GM21737 (cell line): Measurements from ENCODE around the gene SLC4A2.
"Not testable (repeated sequence)": the region's sequence is repeated elsewhere in the genome, so short reads cannot be mapped to it uniquely, and the experiment has no call there.

ENCODE experiments used
- ATAC-seq: cut with Tn5 transposase; IDR thresholded peaks from one replicate; pipeline ENCODE4 v1.9.1; 2021; ENCODE audit warnings: mild to moderate bottlenecking, moderate library complexity; ENCODE audit not compliant: unreplicated experiment

Gene SLC4A2

GRCh38 chr7:151040616-151041375, 18.6 kb upstream of the SLC4A2 start:
- no peak for ATAC-seq

GRCh38 chr7:151043449-151043848, 15.9 kb upstream of the SLC4A2 start:
- ATAC-seq = not testable (repeated sequence)

- ATAC-seq = no peak
These were observed 15.4 kb upstream of the SLC4A2 start for GRCh38 chr7:151043959-151044358.

- no peak for ATAC-seq
These were observed 14.1 kb upstream of the SLC4A2 start for GRCh38 chr7:151045262-151045661.

GRCh38 chr7:151045967-151046366, 13.4 kb upstream of the SLC4A2 start:
- no peak for ATAC-seq

- no peak for ATAC-seq
These were observed 12.5 kb upstream of the SLC4A2 start for GRCh38 chr7:151046603-151047573.

GRCh38 chr7:151047976-151048815, 11.2 kb upstream of the SLC4A2 start, which contains the start of gene ASIC3:
Gene ASIC3, plus strand, starts transcription at chr7:151048531. Its CDS starts 355 bp downstream, at chr7:151048886.
- no peak for ATAC-seq

GRCh38 chr7:151048911-151049463, 10.4 kb upstream of the SLC4A2 start:
- no peak for ATAC-seq

- ATAC-seq = no peak
These were observed 8.3 kb upstream of the SLC4A2 start for GRCh38 chr7:151051108-151051507.

GRCh38 chr7:151053096-151053495, 6.3 kb upstream of the SLC4A2 start:
- no peak for ATAC-seq

GRCh38 chr7:151053751-151054150, 5.6 kb upstream of the SLC4A2 start:
- ATAC-seq = no peak

- ATAC-seq = no peak
These were observed 3.1 kb upstream of the SLC4A2 start for GRCh38 chr7:151056283-151056665.

- ATAC-seq = no peak
These were observed 2.5 kb upstream of the SLC4A2 start for GRCh38 chr7:151056666-151057505.

- ATAC-seq = no peak
These were observed 1.8 kb upstream of the SLC4A2 start, which contains the start of gene CDK5 for GRCh38 chr7:151057506-151057988. Gene CDK5, minus strand, starts transcription at chr7:151057897. Its CDS starts 49 bp downstream, at chr7:151057848.

GRCh38 chr7:151057989-151058780, 1.2 kb upstream of the SLC4A2 start:
- peak; percentile 81 for ATAC-seq

GRCh38 chr7:151058781-151059366, 515 bp upstream of the SLC4A2 start:
- ATAC-seq = no peak

- no peak for ATAC-seq
These were observed 675 bp downstream of the SLC4A2 start for GRCh38 chr7:151060113-151060415.
